H9 (cell line): ENCODE measurements around the gene STARD8. TPM values are rescaled to one million over a fixed set of nuclear protein-coding genes. Genes with fewer than 3 reads are reported as not detected.

Experiments
- DNase-seq: peaks from one replicate; pipeline ENCODE4 v3.0.0-alpha.2; 2017
- H2AFZ ChIP-seq: one replicate; pipeline ENCODE4 v1.6.1; 2013; ENCODE audit warnings: mild to moderate bottlenecking, low read length, control low read depth, moderate library complexity
- H2AK5ac ChIP-seq: 2 replicates; pipeline ENCODE4 v1.6.1; 2013; ENCODE audit warnings: low read length, control low read depth, mixed read lengths; ENCODE audit not compliant: insufficient read length
- H2BK120ac ChIP-seq: one replicate; pipeline ENCODE4 v1.6.1; 2013; ENCODE audit warnings: low read depth, mild to moderate bottlenecking, low read length, control low read depth, inconsistent platforms; ENCODE audit not compliant: poor library complexity, severe bottlenecking
- H2BK12ac ChIP-seq: 2 replicates; pipeline ENCODE4 v1.6.1; 2013; ENCODE audit warnings: low read length, control low read depth, mixed read lengths, low read depth; ENCODE audit not compliant: insufficient read length
- H2BK15ac ChIP-seq: 2 replicates; pipeline ENCODE4 v1.6.1; 2013; ENCODE audit warnings: low read depth, low read length, control low read depth
- H2BK20ac ChIP-seq: one replicate; pipeline ENCODE4 v1.6.1; 2013; ENCODE audit warnings: low read depth, mild to moderate bottlenecking, low read length, control low read depth, inconsistent platforms; ENCODE audit not compliant: poor library complexity, severe bottlenecking
- H2BK5ac ChIP-seq: 2 replicates; pipeline ENCODE4 v1.6.1; 2013; ENCODE audit warnings: low read length, control low read depth, mixed read lengths; ENCODE audit not compliant: insufficient read length
- H3K14ac ChIP-seq: 2 replicates; pipeline ENCODE4 v1.6.1; 2013; ENCODE audit warnings: low read length, control low read depth; ENCODE audit not compliant: insufficient read depth
- H3K18ac ChIP-seq: 2 replicates; pipeline ENCODE4 v1.6.1; 2013; ENCODE audit warnings: low read depth, mild to moderate bottlenecking, mixed read lengths, low read length, control low read depth; ENCODE audit not compliant: insufficient read length
- H3K23ac ChIP-seq: 2 replicates; pipeline ENCODE4 v1.6.1; 2013; ENCODE audit warnings: low read length, control low read depth, mixed read lengths, low read depth; ENCODE audit not compliant: insufficient read length
- H3K23me2 ChIP-seq: 2 replicates; pipeline ENCODE4 v1.6.1; 2013; ENCODE audit warnings: low read depth, mild to moderate bottlenecking, mixed read lengths, low read length, control low read depth; ENCODE audit not compliant: insufficient read length, poor library complexity, severe bottlenecking
- H3K27ac ChIP-seq: 2 replicates; pipeline ENCODE4 v1.5.1; 2013; ENCODE audit warnings: low read length, control low read depth, mixed read lengths, low read depth; ENCODE audit not compliant: insufficient read length
- H3K27me3 ChIP-seq: 2 replicates; pipeline ENCODE4 v1.6.1; 2013; ENCODE audit warnings: low read length, control low read depth, inconsistent platforms; ENCODE audit not compliant: insufficient read depth
- H3K4ac ChIP-seq: 2 replicates; pipeline ENCODE4 v1.6.1; 2013; ENCODE audit warnings: low read depth, mild to moderate bottlenecking, control low read depth, inconsistent platforms, low read length, moderate library complexity
- H3K4me1 ChIP-seq: 2 replicates; pipeline ENCODE4 v1.6.1; 2013; ENCODE audit warnings: low read length, control low read depth, inconsistent platforms; ENCODE audit not compliant: insufficient read depth
- H3K4me2 ChIP-seq: 2 replicates; pipeline ENCODE4 v1.6.1; 2013; ENCODE audit warnings: low read length, control low read depth, mixed read lengths; ENCODE audit not compliant: insufficient read length, insufficient read depth
- H3K56ac ChIP-seq: 2 replicates; pipeline ENCODE4 v1.6.1; 2013; ENCODE audit warnings: low read depth, mild to moderate bottlenecking, mixed read lengths, low read length, control low read depth; ENCODE audit not compliant: insufficient read length
- H3K79me1 ChIP-seq: 2 replicates; pipeline ENCODE4 v1.6.1; 2013; ENCODE audit warnings: low read depth, mild to moderate bottlenecking, moderate library complexity, low read length, control low read depth, inconsistent platforms; ENCODE audit not compliant: insufficient read depth, poor library complexity, severe bottlenecking
- H3K79me2 ChIP-seq: 2 replicates; pipeline ENCODE4 v1.6.1; 2013; ENCODE audit warnings: low read length, control low read depth, inconsistent platforms; ENCODE audit not compliant: insufficient read depth
- H3K9ac ChIP-seq: 2 replicates; pipeline ENCODE4 v1.6.1; 2013; ENCODE audit warnings: low read length, control low read depth, mixed read lengths; ENCODE audit not compliant: insufficient read length; ENCODE audit errors: extremely low read depth
- H3K9me3 ChIP-seq: one replicate; pipeline ENCODE4 v1.6.1; 2013; ENCODE audit warnings: low read depth, low read length, inconsistent platforms; ENCODE audit not compliant: control insufficient read depth
- H3T11ph ChIP-seq: one replicate; pipeline ENCODE4 v1.6.1; 2013; ENCODE audit warnings: mild to moderate bottlenecking, low read length, control low read depth, inconsistent platforms
- H4K20me1 ChIP-seq: one replicate; pipeline ENCODE4 v1.6.1; 2013; ENCODE audit not compliant: control insufficient read depth, insufficient read length, insufficient read depth
- H4K5ac ChIP-seq: 2 replicates; pipeline ENCODE4 v1.6.1; 2013; ENCODE audit warnings: low read depth, mild to moderate bottlenecking, mixed read lengths, low read length, control low read depth; ENCODE audit not compliant: insufficient read length
- H4K8ac ChIP-seq: replicated peaks from 2 replicates; pipeline ENCODE4 v1.6.1; 2013; ENCODE audit warnings: low read length, control low read depth, mixed read lengths, low read depth; ENCODE audit not compliant: insufficient read length
- H4K91ac ChIP-seq: 2 replicates; pipeline ENCODE4 v1.6.1; 2013; ENCODE audit warnings: low read depth, mild to moderate bottlenecking, moderate library complexity, mixed read lengths, low read length, control low read depth; ENCODE audit not compliant: insufficient read length
- H3K27ac Mint-ChIP-seq, 3 experiments: 2 replicates in 2 of 3; 3 replicates in 1 of 3; pipeline ENCODE4 v1.8.0; 2020 to 2021; ENCODE audit warnings: mixed read lengths in 3 of 3, mild to moderate bottlenecking in 1 of 3, moderate library complexity in 1 of 3
- H3K27me3 Mint-ChIP-seq: 2 replicates; pipeline ENCODE4 v1.8.0; 2021; ENCODE audit warnings: low read depth, mild to moderate bottlenecking, moderate library complexity, mixed read lengths
- H3K36me3 Mint-ChIP-seq, 3 experiments: 2 replicates in 2 of 3; 3 replicates in 1 of 3; pipeline ENCODE4 v1.8.0; 2020 to 2021; ENCODE audit warnings: low read depth in 3 of 3, mixed read lengths in 3 of 3; ENCODE audit not compliant: insufficient read depth in 1 of 3
- H3K4me1 Mint-ChIP-seq, 2 experiments: 2 replicates each; pipeline ENCODE4 v1.8.0; 2020; ENCODE audit warnings: mixed read lengths in 2 of 2
- H3K4me3 Mint-ChIP-seq, 2 experiments: 2 replicates in 1 of 2; 3 replicates in 1 of 2; pipeline ENCODE4 v1.8.0; 2020 to 2021; ENCODE audit warnings: mild to moderate bottlenecking in 2 of 2, mixed read lengths in 2 of 2, moderate library complexity in 1 of 2
- H3K9me3 Mint-ChIP-seq, 2 experiments: 2 replicates in 1 of 2; 3 replicates in 1 of 2; pipeline ENCODE4 v1.8.0; 2020; ENCODE audit warnings: mild to moderate bottlenecking in 2 of 2, mixed read lengths in 2 of 2, moderate library complexity in 1 of 2
- CTCF ChIP-seq: fragments of 200-600 bp; sonication (generic); conservative IDR thresholded peaks from 3 replicates; pipeline ENCODE4 v1.8.0; 2021; ENCODE audit warnings: antibody characterized with exemption, mild to moderate bottlenecking
- WGBS: extraction: QIAGEN DNeasy Blood & Tissue Kit; methylation state at CpG from one replicate; pipeline ENCODE4 v1.1.7; 2013; ENCODE audit warnings: missing lambda C conversion rate, low lambda C conversion rate, mixed read lengths; ENCODE audit not compliant: insufficient read length; ENCODE audit errors: extremely low coverage; 5-methylcytosine and 5-hydroxymethylcytosine counted together
- total RNA-seq: library from RNA; stranded (reverse); gene quantifications from 2 replicates; pipeline ENCODE4 v1.2.1, GENCODE V29; 2021

The STARD8 gene
- total RNA-seq, 1 experiment from 2014 or later: 0.52 TPM

DNA sequence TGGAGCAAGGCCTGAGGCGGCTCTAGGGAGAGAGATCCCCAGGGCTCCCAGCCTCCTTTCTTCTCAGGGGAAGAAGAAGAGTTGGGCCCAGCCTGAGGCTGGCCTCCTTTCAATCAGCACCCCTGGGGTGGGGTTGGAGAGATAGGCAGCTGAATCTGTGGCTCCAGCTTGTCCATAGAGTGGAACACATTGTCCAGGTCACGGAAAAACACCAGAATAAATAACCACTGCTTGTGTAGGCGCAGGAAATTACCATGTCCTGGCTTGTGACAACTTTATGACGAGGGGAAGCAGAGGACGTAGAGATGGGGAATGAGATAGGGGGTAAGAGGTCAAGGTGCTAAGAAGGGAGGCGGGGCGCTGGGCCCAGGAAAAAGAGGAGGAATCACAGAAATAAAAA is 100.6 kb downstream of the STARD8 start:
- no peak overlapping the region for H2BK5ac ChIP-seq
- no peak overlapping the region for H3K14ac ChIP-seq
- H3K79me1 ChIP-seq: no peaks in the 10 kb centered on the region
- H2BK120ac ChIP-seq: no peak overlapping the region
- Mint-ChIP-seq H3K9me3 (peaks cover 70 to 74% of the 10 kb centered on the region in 2 experiments), H3K27ac (no peak overlapping the region), H3K36me3 (peaks cover 0 to 2% (median 2%) of the 10 kb centered on the region in 3 experiments; a peak in 4 of 7 replicates), H3K27me3 (peaks cover 8% of the 10 kb centered on the region), H3K4me1 (no peaks in the 10 kb centered on the region), H3K4me3 (no peak overlapping the region)
- H3K18ac ChIP-seq: no peak overlapping the region
- H2BK15ac ChIP-seq: no peak overlapping the region
- H3T11ph ChIP-seq: no peak overlapping the region
- no peaks in the 10 kb centered on the region for H3K23me2 ChIP-seq
- H3K27ac ChIP-seq: no peak overlapping the region
- no peaks in the 10 kb centered on the region for H4K20me1 ChIP-seq
- H2AK5ac ChIP-seq: no peak overlapping the region
- no peaks in the 10 kb centered on the region for H3K4me1 ChIP-seq
- H2BK12ac ChIP-seq: no peak overlapping the region
- H4K91ac ChIP-seq: no peak overlapping the region
- no peak overlapping the region for H3K4me2 ChIP-seq
- whole genome bisulfite sequencing: no CpG with 5 or more reads among the region's 7 CpGs
- no peak overlapping the region for H3K9ac ChIP-seq
- no peak overlapping the region for H4K5ac ChIP-seq
- no peak overlapping the region for H3K23ac ChIP-seq
- H2BK20ac ChIP-seq: no peak overlapping the region
- H3K4ac ChIP-seq: no peak overlapping the region
- no peaks in the 10 kb centered on the region for H3K79me2 ChIP-seq
- no peak overlapping the region for H3K56ac ChIP-seq
- no peak overlapping the region for H4K8ac ChIP-seq
- peaks cover 68% of the 10 kb centered on the region for H3K9me3 ChIP-seq
- H2AFZ ChIP-seq: no peak overlapping the region
- no peak for TF ChIP-seq CTCF
- no peak for DNase-seq
- no peaks in the 10 kb centered on the region for H3K27me3 ChIP-seq
